WTC11 (cell line): ENCODE measurements around the gene ACBD6. TPM values are rescaled to one million over a fixed set of nuclear protein-coding genes. Genes with fewer than 3 reads are reported as not detected.

Experiments used
- ATAC-seq: fragments of 200-7000 bp; cut with Tn5 transposase; 2 replicates; pipeline ENCODE4 v1.10.0; 2021; ENCODE audit warnings: mild to moderate bottlenecking, moderate library complexity
- CTCF ChIA-PET: fragments of 300-600 bp; sonication (Branson Sonifier 250); formaldehyde crosslinking; loops from one replicate; lab custom pipeline; 2021; ENCODE audit warnings: antibody characterized with exemption; lab: Charles Lee
- POLR2A ChIA-PET: fragments of 350-600 bp; sonication (Branson Sonifier 250); formaldehyde crosslinking; loops from one replicate; lab custom pipeline; 2021; ENCODE audit warnings: antibody characterized with exemption; lab: Charles Lee
- DNase-seq: peaks from one replicate; pipeline ENCODE4 v3.0.0; 2021; ENCODE audit warnings: low spot score
- H3K27ac Mint-ChIP-seq: 2 replicates; pipeline ENCODE4 v1.8.0; 2021; ENCODE audit warnings: mixed read lengths
- H3K27me3 Mint-ChIP-seq: 2 replicates; pipeline ENCODE4 v1.8.0; 2021; ENCODE audit warnings: low read depth, mild to moderate bottlenecking, moderate library complexity, mixed read lengths
- H3K36me3 Mint-ChIP-seq: 2 replicates; pipeline ENCODE4 v1.8.0; 2021; ENCODE audit warnings: mixed read lengths
- H3K4me1 Mint-ChIP-seq: 2 replicates; pipeline ENCODE4 v1.8.0; 2022; ENCODE audit warnings: mixed read lengths
- H3K4me3 Mint-ChIP-seq: 2 replicates; pipeline ENCODE4 v1.8.0; 2021; ENCODE audit warnings: mild to moderate bottlenecking, moderate library complexity, mixed read lengths
- H3K9me3 Mint-ChIP-seq: 2 replicates; pipeline ENCODE4 v1.8.0; 2021; ENCODE audit warnings: mixed read lengths
- ARID4B ChIP-seq: sonication (generic); formaldehyde crosslinking; IDR thresholded peaks from 2 replicates; pipeline ENCODE4 v1.8.0; 2023; ENCODE audit warnings: missing genetic modification reagents, mild to moderate bottlenecking, borderline replicate concordance
- ATF1 ChIP-seq: sonication (generic); formaldehyde crosslinking; IDR thresholded peaks from 2 replicates; pipeline ENCODE4 v1.8.1; 2023; ENCODE audit warnings: mild to moderate bottlenecking, moderate library complexity, missing genetic modification reagents
- E2F4 ChIP-seq: sonication (generic); formaldehyde crosslinking; IDR thresholded peaks from 2 replicates; pipeline ENCODE4 v1.8.1; 2022; ENCODE audit warnings: low read depth, mild to moderate bottlenecking, moderate library complexity, missing genetic modification reagents, borderline replicate concordance
- ERG ChIP-seq: fragments of 250-450 bp; sonication (Bioruptor Pico); IDR thresholded peaks from 2 replicates; pipeline ENCODE4 v1.8.0; 2021; ENCODE audit warnings: mild to moderate bottlenecking
- FOXK1 ChIP-seq: sonication (generic); formaldehyde crosslinking; IDR thresholded peaks from 2 replicates; pipeline ENCODE4 v1.8.0; 2022; ENCODE audit warnings: mild to moderate bottlenecking, moderate library complexity, missing genetic modification reagents
- NFYB ChIP-seq: sonication (generic); formaldehyde crosslinking; conservative IDR thresholded peaks from 2 replicates; pipeline ENCODE4 v1.8.0; 2022; ENCODE audit warnings: low read depth, missing genetic modification reagents
- NR2C2 ChIP-seq: sonication (generic); formaldehyde crosslinking; IDR thresholded peaks from 2 replicates; pipeline ENCODE4 v1.8.0; 2022; ENCODE audit warnings: mild to moderate bottlenecking, missing genetic modification reagents
- NR3C1 ChIP-seq: sonication (generic); formaldehyde crosslinking; conservative IDR thresholded peaks from 2 replicates; pipeline ENCODE4 v1.8.1; 2023; ENCODE audit warnings: low read depth, mild to moderate bottlenecking, missing genetic modification reagents
- OVOL2 ChIP-seq: fragments of 250-450 bp; sonication (Bioruptor Pico); IDR thresholded peaks from 2 replicates; pipeline ENCODE4 v1.9.0; 2021; ENCODE audit warnings: mild to moderate bottlenecking, borderline replicate concordance
- RELA ChIP-seq: sonication (generic); formaldehyde crosslinking; IDR thresholded peaks from 2 replicates; pipeline ENCODE4 v1.8.1; 2022; ENCODE audit warnings: missing genetic modification reagents, mild to moderate bottlenecking, borderline replicate concordance
- RORB ChIP-seq: fragments of 250-450 bp; sonication (Bioruptor Pico); IDR thresholded peaks from 2 replicates; pipeline ENCODE4 v1.9.0; 2021; ENCODE audit warnings: mild to moderate bottlenecking
- STAT6 ChIP-seq: sonication (generic); formaldehyde crosslinking; conservative IDR thresholded peaks from 2 replicates; pipeline ENCODE4 v1.8.1; 2023; ENCODE audit warnings: mild to moderate bottlenecking, low read depth, missing genetic modification reagents, moderate library complexity
- TP53 ChIP-seq: sonication (generic); formaldehyde crosslinking; IDR thresholded peaks from 2 replicates; pipeline ENCODE4 v1.8.1; 2023; ENCODE audit warnings: mild to moderate bottlenecking, missing genetic modification reagents
- USF2 ChIP-seq: sonication (generic); formaldehyde crosslinking; IDR thresholded peaks from 2 replicates; pipeline ENCODE4 v1.8.1; 2023; ENCODE audit warnings: mild to moderate bottlenecking, missing genetic modification reagents, moderate library complexity
- ZNF138 ChIP-seq: sonication (generic); formaldehyde crosslinking; conservative IDR thresholded peaks from 2 replicates; pipeline ENCODE4 v1.8.1; 2022; ENCODE audit warnings: mild to moderate bottlenecking, moderate library complexity, missing genetic modification reagents
- ZNF416 ChIP-seq: fragments of 250-450 bp; sonication (Bioruptor Pico); IDR thresholded peaks from 2 replicates; pipeline ENCODE4 v1.9.0; 2021; ENCODE audit warnings: mild to moderate bottlenecking, inconsistent platforms
- total RNA-seq: library from RNA; stranded (reverse); gene quantifications from 3 replicates; pipeline ENCODE4 v1.2.3, GENCODE V29; 2021

ACBD6 gene
- total RNA-seq, 1 experiment from 2014 or later = 53.5 TPM

- CTCF ChIA-PET = interaction anchor here (1.9 to 2.7 kb wide), 4 partner anchors 8 to 82 kb away, joined by 5 to 16 read pairs (median 12); no protein-coding TSS in a partner anchor
- no peak overlapping the region for H3K4me3 Mint-ChIP-seq
- no peak overlapping the region for H3K27ac Mint-ChIP-seq
Observed at GRCh38 chr1:180260541-180260940, 241.8 kb downstream of the ACBD6 start.

GRCh38 chr1:180259431-180260338, 242.7 kb downstream of the ACBD6 start:
- Mint-ChIP-seq H3K36me3 (peaks cover 4% of the 10 kb centered on the region; the same call in 1 of the 2 replicates), H3K27me3 (no peaks in the 10 kb centered on the region; the same call in 1 of the 2 replicates), H3K4me1 (peaks cover 17% of the 10 kb centered on the region), H3K9me3 (no peaks in the 10 kb centered on the region), H3K27ac (peak overlapping the region; percentile 45), H3K4me3 (no peak overlapping the region)
- ATAC-seq (no peak), DNase-seq (no peak)
- CTCF ChIA-PET = interaction anchor here (0.5 to 2.7 kb wide), 4 partner anchors 10 to 81 kb away, joined by 5 to 15 read pairs (median 6); no protein-coding TSS in a partner anchor
- TF ChIP-seq NR3C1 (CRISPR knock-in tag) (no peak), ERG (CRISPR knock-in tag) (no peak), E2F4 (no peak), NFYB (CRISPR knock-in tag) (no peak), TP53 (CRISPR knock-in tag) (no peak), ZNF138 (CRISPR knock-in tag) (no peak), ATF1 (CRISPR knock-in tag) (no peak), ZNF416 (CRISPR knock-in tag) (no peak), OVOL2 (CRISPR knock-in tag) (no peak), FOXK1 (CRISPR knock-in tag) (no peak), USF2 (no peak), STAT6 (CRISPR knock-in tag) (no peak)
- POLR2A ChIA-PET = no interaction called here

More at GRCh38 chr1:180260541-180260940, 241.8 kb downstream of the ACBD6 start:
- Mint-ChIP-seq H3K36me3 (peaks cover 4% of the 10 kb centered on the region; the same call in 1 of the 2 replicates), H3K9me3 (no peaks in the 10 kb centered on the region), H3K4me1 (peaks cover 24% of the 10 kb centered on the region), H3K27me3 (no peaks in the 10 kb centered on the region; the same call in 1 of the 2 replicates)
- DNase-seq (no peak), ATAC-seq (no peak)
- no peak for TF ChIP-seq NR2C2 (CRISPR knock-in tag)
- POLR2A ChIA-PET = no interaction called here

GRCh38 chr1:180258935-180259334, 243.4 kb downstream of the ACBD6 start:
- Mint-ChIP-seq H3K27me3 (no peaks in the 10 kb centered on the region; the same call in 1 of the 2 replicates), H3K27ac (peak overlapping the region; percentile 45; the same call in 1 of the 2 replicates), H3K9me3 (no peaks in the 10 kb centered on the region), H3K4me3 (no peak overlapping the region), H3K4me1 (peaks cover 17% of the 10 kb centered on the region), H3K36me3 (peaks cover 4% of the 10 kb centered on the region; the same call in 1 of the 2 replicates)
- no peak for DNase-seq
- TF ChIP-seq TP53 (CRISPR knock-in tag) (no peak), RORB (CRISPR knock-in tag) (no peak), ARID4B (CRISPR knock-in tag) (no peak), ERG (CRISPR knock-in tag) (no peak), RELA (CRISPR knock-in tag) (no peak)
- ChIA-PET CTCF (interaction anchor here (0.8 kb wide), 1 partner anchor 11 kb away, joined by 5 read pairs; no protein-coding TSS in a partner anchor), POLR2A (no interaction called here)
- no peak for ATAC-seq
